Chondrocyte (in vitro differentiated cells): ENCODE measurements around the gene FLNB. TPM values are rescaled to one million over a fixed set of nuclear protein-coding genes. Genes with fewer than 3 reads are reported as not detected.

Experiments
- DNase-seq: peaks from one replicate; pipeline ENCODE4 v3.0.0; 2021; ENCODE audit warnings: mixed read lengths, low spot score
- H3K27ac Mint-ChIP-seq: one replicate; pipeline ENCODE4 v1.8.0; 2021; ENCODE audit warnings: mild to moderate bottlenecking, moderate library complexity, mixed read lengths; ENCODE audit not compliant: unreplicated experiment
- H3K27me3 Mint-ChIP-seq: 2 replicates; pipeline ENCODE4 v1.8.0; 2021; ENCODE audit warnings: low read depth, mixed read lengths
- H3K36me3 Mint-ChIP-seq: 2 replicates; pipeline ENCODE4 v1.8.0; 2021; ENCODE audit warnings: low read depth, mixed read lengths
- H3K4me1 Mint-ChIP-seq: 2 replicates; pipeline ENCODE4 v1.8.0; 2021; ENCODE audit warnings: low read depth, mild to moderate bottlenecking, mixed read lengths
- H3K4me3 Mint-ChIP-seq: one replicate; pipeline ENCODE4 v1.8.0; 2021; ENCODE audit warnings: mild to moderate bottlenecking, moderate library complexity, mixed read lengths; ENCODE audit not compliant: unreplicated experiment
- H3K9me3 Mint-ChIP-seq: 2 replicates; pipeline ENCODE4 v1.8.0; 2021; ENCODE audit warnings: low read depth, mixed read lengths
- total RNA-seq: library from RNA; stranded (reverse); gene quantifications from 3 replicates; pipeline ENCODE4 v1.2.1, GENCODE V29; 2021
- TF ChIP-seq, protein P1 (sequence below): fragments of 200-600 bp; sonication (generic); IDR thresholded peaks from 2 replicates; pipeline ENCODE4 v1.5.0; 2021; ENCODE audit warnings: antibody characterized with exemption, mild to moderate bottlenecking, moderate library complexity

The FLNB gene
- total RNA-seq, 1 donor from 2014 or later = 70.2 TPM

DNA sequence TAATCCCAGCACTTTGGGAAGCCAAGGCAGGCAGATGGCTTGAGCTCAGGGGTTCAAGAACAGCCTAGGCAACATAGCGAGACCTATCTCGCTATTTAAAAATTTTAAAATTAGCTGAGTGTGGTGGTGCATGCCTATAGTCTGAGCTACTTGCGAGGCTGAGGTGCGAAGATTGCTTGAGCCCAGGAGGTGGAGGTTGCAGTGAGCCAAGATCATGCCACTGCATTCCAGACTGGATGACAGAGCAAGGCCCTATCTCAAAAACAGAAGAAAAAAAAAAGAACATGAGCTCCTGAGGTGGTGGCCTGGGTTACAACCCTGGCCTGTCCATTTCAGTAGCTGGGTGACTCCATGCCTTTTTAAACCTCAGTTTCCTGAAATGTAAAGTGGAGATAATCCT, 195.3 kb downstream of the FLNB start:
- no peaks in the 10 kb centered on the region for H3K9me3 Mint-ChIP-seq
- H3K27ac Mint-ChIP-seq = no peak overlapping the region
- peak; percentile 20 for DNase-seq
- H3K27me3 Mint-ChIP-seq = no peaks in the 10 kb centered on the region
- H3K4me1 Mint-ChIP-seq = peaks cover 22% of the 10 kb centered on the region
- TF ChIP-seq, protein P1, sequence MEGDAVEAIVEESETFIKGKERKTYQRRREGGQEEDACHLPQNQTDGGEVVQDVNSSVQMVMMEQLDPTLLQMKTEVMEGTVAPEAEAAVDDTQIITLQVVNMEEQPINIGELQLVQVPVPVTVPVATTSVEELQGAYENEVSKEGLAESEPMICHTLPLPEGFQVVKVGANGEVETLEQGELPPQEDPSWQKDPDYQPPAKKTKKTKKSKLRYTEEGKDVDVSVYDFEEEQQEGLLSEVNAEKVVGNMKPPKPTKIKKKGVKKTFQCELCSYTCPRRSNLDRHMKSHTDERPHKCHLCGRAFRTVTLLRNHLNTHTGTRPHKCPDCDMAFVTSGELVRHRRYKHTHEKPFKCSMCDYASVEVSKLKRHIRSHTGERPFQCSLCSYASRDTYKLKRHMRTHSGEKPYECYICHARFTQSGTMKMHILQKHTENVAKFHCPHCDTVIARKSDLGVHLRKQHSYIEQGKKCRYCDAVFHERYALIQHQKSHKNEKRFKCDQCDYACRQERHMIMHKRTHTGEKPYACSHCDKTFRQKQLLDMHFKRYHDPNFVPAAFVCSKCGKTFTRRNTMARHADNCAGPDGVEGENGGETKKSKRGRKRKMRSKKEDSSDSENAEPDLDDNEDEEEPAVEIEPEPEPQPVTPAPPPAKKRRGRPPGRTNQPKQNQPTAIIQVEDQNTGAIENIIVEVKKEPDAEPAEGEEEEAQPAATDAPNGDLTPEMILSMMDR = no peak
- no peak overlapping the region for H3K4me3 Mint-ChIP-seq
- no peaks in the 10 kb centered on the region for H3K36me3 Mint-ChIP-seq

DNA sequence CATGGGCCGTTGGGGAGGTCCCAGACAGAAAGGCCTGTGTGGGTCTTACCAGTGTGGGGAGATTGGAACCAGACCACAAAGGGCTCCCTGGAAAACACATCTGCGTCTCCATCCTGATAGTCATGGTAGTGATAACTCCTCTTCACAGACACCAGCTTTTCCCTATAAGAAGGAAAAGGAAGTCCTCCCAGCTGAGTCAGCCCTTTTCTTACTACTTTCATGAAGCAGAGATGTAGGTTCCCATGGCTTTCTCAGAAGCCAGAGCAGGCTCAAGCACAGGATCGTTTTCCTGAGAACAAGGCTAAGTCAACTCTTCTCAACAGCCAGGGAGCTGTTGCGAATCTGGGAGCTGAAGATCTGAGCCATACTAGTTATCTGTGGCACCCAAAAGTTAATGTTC, 196.5 kb downstream of the FLNB start:
- Mint-ChIP-seq H3K27me3 (peaks cover 3% of the 10 kb centered on the region), H3K4me1 (peaks cover 16% of the 10 kb centered on the region), H3K4me3 (no peak overlapping the region), H3K9me3 (no peaks in the 10 kb centered on the region), H3K27ac (no peak overlapping the region), H3K36me3 (no peaks in the 10 kb centered on the region)
- TF ChIP-seq, protein P1 = no peak
- DNase-seq = peak; percentile 26

DNA sequence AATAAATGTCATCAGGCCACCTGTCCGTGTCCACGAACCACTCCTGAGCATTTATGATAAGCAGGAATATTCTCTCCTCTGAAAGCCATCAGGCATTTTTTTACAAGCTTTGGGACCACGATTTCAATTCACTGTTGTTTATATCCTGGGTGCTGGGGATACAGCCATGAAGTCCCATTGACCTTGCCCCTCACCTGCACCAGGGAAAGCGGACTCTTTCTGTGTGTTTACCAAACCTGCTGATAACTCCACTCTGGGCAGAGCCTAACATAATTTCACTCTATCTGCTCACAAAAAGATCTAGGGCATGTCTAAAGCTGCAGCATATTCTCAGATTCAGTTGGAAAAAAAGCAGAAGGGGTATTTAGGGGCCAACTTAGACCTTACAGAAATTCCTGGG, 197.8 kb downstream of the FLNB start:
- H3K27ac Mint-ChIP-seq = no peak overlapping the region

DNA sequence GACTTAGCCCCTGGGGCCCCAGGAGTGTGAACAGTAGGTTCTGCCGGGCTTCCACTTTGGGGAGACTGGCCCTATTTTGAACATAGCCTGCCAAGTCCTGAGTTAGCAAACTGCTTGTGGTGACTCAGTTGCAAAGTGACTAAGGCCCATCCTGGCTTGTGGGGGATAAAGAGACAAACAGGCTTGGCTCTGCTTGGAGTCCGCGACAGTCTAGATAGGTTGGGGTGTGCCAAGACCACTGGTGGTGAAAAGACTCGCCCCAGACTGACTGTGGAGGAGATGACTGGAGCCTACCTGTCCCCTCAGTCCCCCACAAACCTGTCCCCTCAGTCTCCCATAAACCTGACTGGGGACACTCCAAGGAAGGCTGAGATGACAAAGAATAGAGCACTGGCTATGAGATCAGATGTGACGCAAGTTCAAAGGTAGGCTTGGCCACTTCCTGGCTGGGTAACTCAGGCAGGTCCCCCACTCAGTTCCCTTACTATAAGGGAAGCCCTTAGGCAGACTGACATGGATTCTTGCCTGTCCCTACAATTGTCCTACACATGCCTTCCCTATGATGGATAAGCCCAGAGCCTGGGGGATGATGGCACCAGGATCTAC, 198.3 kb downstream of the FLNB start:
- H3K27ac Mint-ChIP-seq = no peak overlapping the region
- H3K4me1 Mint-ChIP-seq = peaks cover 4% of the 10 kb centered on the region
- no peaks in the 10 kb centered on the region for H3K9me3 Mint-ChIP-seq
- no peak overlapping the region for H3K4me3 Mint-ChIP-seq
- no peaks in the 10 kb centered on the region for H3K36me3 Mint-ChIP-seq
- DNase-seq = peak; percentile 32
- H3K27me3 Mint-ChIP-seq = peaks cover 7% of the 10 kb centered on the region
- TF ChIP-seq, protein P1 = no peak

More for the DNA sequence above, 197.8 kb downstream of the FLNB start:
- Mint-ChIP-seq H3K4me3 (no peak overlapping the region), H3K27me3 (peaks cover 7% of the 10 kb centered on the region), H3K9me3 (no peaks in the 10 kb centered on the region), H3K4me1 (peaks cover 10% of the 10 kb centered on the region), H3K36me3 (no peaks in the 10 kb centered on the region)
- TF ChIP-seq, protein P1 = no peak
- DNase-seq = no peak

DNA sequence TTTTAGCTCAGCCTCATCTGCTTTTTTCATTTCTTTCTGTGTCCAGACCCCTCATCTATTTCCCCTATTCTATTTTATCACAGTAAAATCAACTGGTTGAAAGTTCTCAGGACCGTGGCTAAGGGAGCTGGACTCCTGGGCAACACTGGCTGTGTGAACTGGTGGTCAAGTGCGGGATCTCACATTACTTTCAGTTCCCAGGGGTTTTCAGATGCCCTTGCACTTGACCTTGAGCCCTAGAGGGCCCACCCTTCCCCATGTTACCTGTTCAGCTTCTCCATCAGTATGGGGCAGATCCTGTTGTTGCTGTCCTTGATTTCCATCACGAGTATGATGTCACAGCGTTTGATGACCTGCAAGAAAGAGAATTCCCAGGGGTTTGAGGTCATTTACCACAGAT, 199.7 kb downstream of the FLNB start:
- TF ChIP-seq, protein P1 = no peak
- H3K4me3 Mint-ChIP-seq = no peak overlapping the region
- DNase-seq = no peak
- no peaks in the 10 kb centered on the region for H3K4me1 Mint-ChIP-seq
- H3K36me3 Mint-ChIP-seq = no peaks in the 10 kb centered on the region
- peaks cover 8% of the 10 kb centered on the region for H3K27me3 Mint-ChIP-seq
- no peaks in the 10 kb centered on the region for H3K9me3 Mint-ChIP-seq
- no peak overlapping the region for H3K27ac Mint-ChIP-seq
